HCT116 (cell line): ENCODE data around the gene SMR3A. TPM values are rescaled to one million over a fixed set of nuclear protein-coding genes. Genes with fewer than 3 reads are reported as not detected.

Experiments
- ATAC-seq: fragments of 200-7000 bp; cut with Tn5 transposase; 2 replicates; pipeline ENCODE4 v1.9.1; 2020; ENCODE audit warnings: mild to moderate bottlenecking, moderate library complexity
- BruUV-seq: library from RNA; stranded (reverse); fragments of 400-500 nt; replicated peaks from 2 replicates; lab custom pipeline; 2021; lab: Mats Ljungman, UMichigan
- CTCF ChIA-PET: fragments of 300-600 bp; sonication (Branson Sonifier 250); formaldehyde crosslinking; loops from one replicate; lab custom pipeline; 2021; ENCODE audit warnings: antibody characterized with exemption; lab: Charles Lee
- POLR2A ChIA-PET: fragments of 300-600, 350-600 bp; sonication (Branson Sonifier 250); formaldehyde crosslinking; loops from one replicate; lab custom pipeline; 2021; ENCODE audit warnings: antibody characterized with exemption; lab: Charles Lee
- RAD21 ChIA-PET, 2 experiments: fragments of 300-600 bp; sonication (Branson Sonifier 250); formaldehyde crosslinking; loops; one replicate each; lab custom pipeline; 2023; ENCODE audit warnings: low total read pairs in 2 of 2; ENCODE audit not compliant: uncharacterized antibody in 2 of 2, unreplicated experiment in 2 of 2, low non-redundant PET in 1 of 2; lab: Charles Lee
- DNase-seq: peaks from one replicate; pipeline ENCODE4 v3.0.0-alpha.2; 2010; ENCODE audit warnings: low read depth, low spot score
- H2AFZ ChIP-seq: fragments of 200-600 bp; shearing (Covaris generic), sonication (generic); 2 replicates; pipeline ENCODE4 v1.6.1; 2017; ENCODE audit warnings: low read depth, mixed run types, mixed read lengths, antibody characterized with exemption, low read length; ENCODE audit not compliant: poor library complexity, severe bottlenecking
- H3K27ac ChIP-seq: 2 replicates; pipeline ENCODE4 v1.5.1; 2012; ENCODE audit warnings: low read depth, low read length
- H3K27me3 ChIP-seq: fragments of 200-600 bp; sonication (generic); 2 replicates; pipeline ENCODE4 v1.6.1; 2016; ENCODE audit warnings: mixed run types, low read length, mixed read lengths; ENCODE audit not compliant: insufficient read depth
- H3K36me3 ChIP-seq, 2 experiments: fragments of 200-500 bp in 1 of 2; fragments of 200-600 bp in 1 of 2; sonication (Bioruptor generic) in 1 of 2; sonication (generic) in 1 of 2; 2 replicates each; pipeline versions ENCODE4 v1.5.1 to v1.6.1; 2014 to 2016; ENCODE audit warnings: low read length in 2 of 2, inconsistent platforms in 1 of 2, mixed read lengths in 1 of 2, mixed run types in 1 of 2; ENCODE audit not compliant: insufficient read depth in 2 of 2, control insufficient read depth in 1 of 2
- H3K4me1 ChIP-seq, 2 experiments: fragments of 200-600 bp in 1 of 2; sonication (generic) in 1 of 2; 2 replicates each; pipeline versions ENCODE4 v1.5.1 to v1.6.1; 2012 to 2017; ENCODE audit warnings: low read length in 2 of 2, inconsistent platforms in 1 of 2, mild to moderate bottlenecking in 1 of 2, mixed read lengths in 1 of 2, mixed run types in 1 of 2, moderate library complexity in 1 of 2; ENCODE audit not compliant: insufficient read depth in 2 of 2, control insufficient read depth in 1 of 2
- H3K4me2 ChIP-seq: fragments of 200-600 bp; sonication (generic); 2 replicates; pipeline ENCODE4 v1.6.1; 2017; ENCODE audit warnings: mixed run types, low read length, mixed read lengths
- H3K4me3 ChIP-seq, 2 experiments: fragments of 200-600 bp in 1 of 2; sonication (generic) in 1 of 2; replicated peaks in 1 of 2; 2 replicates each; pipeline ENCODE4 v1.5.1; 2011 to 2016; ENCODE audit warnings: low read length in 2 of 2, control low read depth in 1 of 2, low read depth in 1 of 2, mild to moderate bottlenecking in 1 of 2, mixed read lengths in 1 of 2, mixed run types in 1 of 2
- H3K79me2 ChIP-seq: fragments of 200-600 bp; sonication (generic); 2 replicates; pipeline ENCODE4 v1.6.1; 2017; ENCODE audit warnings: mild to moderate bottlenecking, mixed run types, low read length, moderate library complexity, mixed read lengths; ENCODE audit not compliant: insufficient read depth
- H3K9ac ChIP-seq: fragments of 200-600 bp; sonication (generic); 2 replicates; pipeline ENCODE4 v1.6.1; 2016; ENCODE audit warnings: low read length, mixed read lengths
- H3K9me2 ChIP-seq: fragments of 200-600 bp; sonication (generic), shearing (Covaris generic); 2 replicates; pipeline ENCODE4 v1.6.1; 2017; ENCODE audit warnings: mixed run types, mild to moderate bottlenecking, moderate library complexity; ENCODE audit not compliant: insufficient read depth
- H3K9me3 ChIP-seq, 2 experiments: fragments of 200-500 bp in 1 of 2; fragments of 200-600 bp in 1 of 2; sonication (Bioruptor generic) in 1 of 2; sonication (generic) in 1 of 2; 2 replicates each; pipeline ENCODE4 v1.6.1; 2014 to 2017; ENCODE audit warnings: low read length in 2 of 2, mixed read lengths in 2 of 2, inconsistent platforms in 1 of 2, low read depth in 1 of 2, mild to moderate bottlenecking in 1 of 2, mixed run types in 1 of 2, moderate library complexity in 1 of 2; ENCODE audit not compliant: control insufficient read depth in 1 of 2, insufficient read depth in 1 of 2
- H4K20me1 ChIP-seq: fragments of 200-600 bp; sonication (generic), shearing (Covaris generic); 2 replicates; pipeline ENCODE4 v1.6.1; 2017; ENCODE audit warnings: mixed run types, mild to moderate bottlenecking, moderate library complexity; ENCODE audit not compliant: insufficient read depth
- EGR1 ChIP-seq: IDR thresholded peaks from 2 replicates; pipeline ENCODE4 v1.6.1; 2012; ENCODE audit warnings: low read depth
- ELF1 ChIP-seq: IDR thresholded peaks from 2 replicates; pipeline ENCODE4 v1.6.1; 2012; ENCODE audit warnings: low read depth, borderline replicate concordance
- EZH2phosphoT487 ChIP-seq: fragments of 200-600 bp; IDR thresholded peaks from 2 replicates; pipeline ENCODE4 v1.6.1; 2018; ENCODE audit warnings: antibody characterized with exemption, borderline replicate concordance
- POLR2A ChIP-seq: IDR thresholded peaks from 2 replicates; pipeline ENCODE4 v1.7.0; 2011; ENCODE audit warnings: borderline replicate concordance; ENCODE audit not compliant: insufficient read depth, insufficient read length; ENCODE audit errors: extremely low read depth
- POLR2AphosphoS5 ChIP-seq: IDR thresholded peaks from 2 replicates; pipeline ENCODE4 v1.6.1; 2011; ENCODE audit warnings: mild to moderate bottlenecking, low read depth, low read length, moderate library complexity
- SIN3A ChIP-seq: IDR thresholded peaks from 2 replicates; pipeline ENCODE4 v1.6.1; 2012; ENCODE audit warnings: low read depth
- TCF7L2 ChIP-seq: IDR thresholded peaks from 2 replicates; pipeline ENCODE4 v1.7.0; 2011; ENCODE audit warnings: borderline replicate concordance, inconsistent platforms; ENCODE audit not compliant: insufficient read depth, insufficient read length; ENCODE audit errors: extremely low read depth
- YY1 ChIP-seq: IDR thresholded peaks from 2 replicates; pipeline ENCODE4 v1.6.1; 2011; ENCODE audit warnings: low read length, low read depth, moderate library complexity, mild to moderate bottlenecking; ENCODE audit not compliant: insufficient replicate concordance; ENCODE audit errors: extremely low read depth
- intact Hi-C: fragments of 100-400 bp; cut with micrococcal nuclease; formaldehyde crosslinking; loops from 2 replicates; pipeline ENCODE4 v1.10.0; 2022
- total RNA-seq: library from RNA; stranded (reverse); gene quantifications from one replicate; pipeline ENCODE4 v1.2.1, GENCODE V29; 2021; ENCODE audit not compliant: unreplicated experiment
- TF ChIP-seq, protein P1 (sequence below): IDR thresholded peaks from 2 replicates; pipeline ENCODE4 v1.6.1; 2012
- TF ChIP-seq, protein P2 (sequence below): IDR thresholded peaks from 2 replicates; pipeline ENCODE4 v1.6.1; 2011; ENCODE audit warnings: mild to moderate bottlenecking, low read length, moderate library complexity; ENCODE audit not compliant: insufficient replicate concordance; ENCODE audit errors: extremely low read depth
- TF ChIP-seq, protein P3 (sequence below): IDR thresholded peaks from 2 replicates; pipeline ENCODE4 v1.6.1; 2012

The SMR3A gene
- total RNA-seq, 1 experiment from 2014 or later = not detected

DNA sequence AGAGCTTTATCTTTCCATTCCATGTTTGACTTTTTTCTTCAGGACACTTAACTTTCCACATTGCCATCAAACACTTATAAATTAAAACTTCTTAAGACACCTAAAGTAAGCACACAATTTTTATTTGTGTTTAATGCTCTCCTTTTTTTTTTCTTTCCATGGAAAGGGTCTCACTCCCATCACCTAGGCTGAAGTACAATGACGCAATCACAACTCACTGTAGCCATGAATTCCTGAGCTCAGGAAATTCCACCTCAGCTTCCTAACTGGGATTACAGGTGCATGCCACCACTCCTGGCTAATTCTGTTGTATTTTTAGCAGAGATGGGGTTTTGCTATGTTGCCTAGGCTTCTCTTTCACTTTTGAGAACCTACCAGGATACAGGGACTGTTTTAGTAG lies 7.3 kb downstream of the SMR3A start:
- DNase-seq (no peak), ATAC-seq (no peak)
- no TSS peak for BruUV-seq
- POLR2A ChIA-PET = no interaction called here
- Histone ChIP-seq H3K9me3 (no peaks in the 10 kb centered on the region), H3K27ac (no peak overlapping the region), H3K36me3 (no peaks in the 10 kb centered on the region), H3K9me2 (no peaks in the 10 kb centered on the region), H3K4me1 (no peaks in the 10 kb centered on the region), H2AFZ (no peak overlapping the region), H3K4me2 (no peak overlapping the region), H3K9ac (no peak overlapping the region), H3K79me2 (no peaks in the 10 kb centered on the region), H3K4me3 (no peak overlapping the region), H4K20me1 (no peaks in the 10 kb centered on the region), H3K27me3 (no peaks in the 10 kb centered on the region)
- intact Hi-C loops = no loop called here
- RAD21 ChIA-PET = no interaction called here
- CTCF ChIA-PET = no interaction called here
- no peak for TF ChIP-seq SIN3A
- TF ChIP-seq EZH2phosphoT487 = no peak
- TF ChIP-seq TCF7L2 = no peak
- no peak for TF ChIP-seq POLR2A
- no peak for TF ChIP-seq EGR1
- TF ChIP-seq, protein P1, sequence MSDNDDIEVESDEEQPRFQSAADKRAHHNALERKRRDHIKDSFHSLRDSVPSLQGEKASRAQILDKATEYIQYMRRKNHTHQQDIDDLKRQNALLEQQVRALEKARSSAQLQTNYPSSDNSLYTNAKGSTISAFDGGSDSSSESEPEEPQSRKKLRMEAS = no peak
- no peak for TF ChIP-seq ELF1
- TF ChIP-seq, protein P2, sequence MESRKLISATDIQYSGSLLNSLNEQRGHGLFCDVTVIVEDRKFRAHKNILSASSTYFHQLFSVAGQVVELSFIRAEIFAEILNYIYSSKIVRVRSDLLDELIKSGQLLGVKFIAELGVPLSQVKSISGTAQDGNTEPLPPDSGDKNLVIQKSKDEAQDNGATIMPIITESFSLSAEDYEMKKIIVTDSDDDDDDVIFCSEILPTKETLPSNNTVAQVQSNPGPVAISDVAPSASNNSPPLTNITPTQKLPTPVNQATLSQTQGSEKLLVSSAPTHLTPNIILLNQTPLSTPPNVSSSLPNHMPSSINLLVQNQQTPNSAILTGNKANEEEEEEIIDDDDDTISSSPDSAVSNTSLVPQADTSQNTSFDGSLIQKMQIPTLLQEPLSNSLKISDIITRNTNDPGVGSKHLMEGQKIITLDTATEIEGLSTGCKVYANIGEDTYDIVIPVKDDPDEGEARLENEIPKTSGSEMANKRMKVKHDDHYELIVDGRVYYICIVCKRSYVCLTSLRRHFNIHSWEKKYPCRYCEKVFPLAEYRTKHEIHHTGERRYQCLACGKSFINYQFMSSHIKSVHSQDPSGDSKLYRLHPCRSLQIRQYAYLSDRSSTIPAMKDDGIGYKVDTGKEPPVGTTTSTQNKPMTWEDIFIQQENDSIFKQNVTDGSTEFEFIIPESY = no peak
- TF ChIP-seq, protein P3, sequence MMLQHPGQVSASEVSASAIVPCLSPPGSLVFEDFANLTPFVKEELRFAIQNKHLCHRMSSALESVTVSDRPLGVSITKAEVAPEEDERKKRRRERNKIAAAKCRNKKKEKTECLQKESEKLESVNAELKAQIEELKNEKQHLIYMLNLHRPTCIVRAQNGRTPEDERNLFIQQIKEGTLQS = no peak
- TF ChIP-seq POLR2AphosphoS5 = no peak
- no peak for TF ChIP-seq YY1
